Activated CD4-positive, CD25-positive, alpha-beta regulatory T cell treated with anti-CD3 and anti-CD28 coated beads, Interleukin-2, amount 50 U/mL, for 24 hours (primary cell): ENCODE measurements around the gene SPPL3.

Source experiments
- ATAC-seq, 2 donors: fragments of 150-1000 bp; cut with Tn5 transposase; one replicate each; pipeline ENCODE4 v1.10.0; 2021; ENCODE audit warnings: mild to moderate bottlenecking in 1 of 2, moderate library complexity in 1 of 2

SPPL3 gene

GRCh38 chr12:120872487-120872886, 31.7 kb downstream of the SPPL3 start:
- no peak for ATAC-seq

DNA sequence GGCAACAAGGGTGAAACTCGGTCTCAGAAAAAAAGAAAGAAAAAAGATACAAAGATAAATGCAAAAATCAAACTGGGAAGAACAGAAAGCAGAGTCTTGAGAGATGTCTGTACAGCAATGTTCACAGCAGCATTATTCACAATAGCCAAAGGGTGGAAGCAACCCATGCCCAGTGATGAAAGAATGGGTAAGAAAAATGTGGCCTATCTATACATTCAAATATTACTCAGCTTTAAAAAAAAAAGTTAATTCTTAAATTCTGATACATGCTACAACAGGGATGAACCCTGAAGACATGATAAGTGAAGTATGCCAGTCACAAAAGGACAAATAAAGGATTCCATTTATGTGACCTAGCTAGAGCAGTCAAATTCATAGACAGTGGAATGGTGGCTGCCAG, 33.7 kb downstream of the SPPL3 start:
- no peak for ATAC-seq

GRCh38 chr12:120869376-120869775, 34.8 kb downstream of the SPPL3 start:
- ATAC-seq, result no peak

- no peak for ATAC-seq
These were observed 38.0 kb downstream of the SPPL3 start for GRCh38 chr12:120866108-120866507.

GRCh38 chr12:120865098-120865497, 39.1 kb downstream of the SPPL3 start:
- peak; percentile 32 to 49 for ATAC-seq

GRCh38 chr12:120862664-120863063, 41.5 kb downstream of the SPPL3 start:
- ATAC-seq, result no peak

- no peak for ATAC-seq
These were observed 42.9 kb downstream of the SPPL3 start for GRCh38 chr12:120861074-120861795.

DNA sequence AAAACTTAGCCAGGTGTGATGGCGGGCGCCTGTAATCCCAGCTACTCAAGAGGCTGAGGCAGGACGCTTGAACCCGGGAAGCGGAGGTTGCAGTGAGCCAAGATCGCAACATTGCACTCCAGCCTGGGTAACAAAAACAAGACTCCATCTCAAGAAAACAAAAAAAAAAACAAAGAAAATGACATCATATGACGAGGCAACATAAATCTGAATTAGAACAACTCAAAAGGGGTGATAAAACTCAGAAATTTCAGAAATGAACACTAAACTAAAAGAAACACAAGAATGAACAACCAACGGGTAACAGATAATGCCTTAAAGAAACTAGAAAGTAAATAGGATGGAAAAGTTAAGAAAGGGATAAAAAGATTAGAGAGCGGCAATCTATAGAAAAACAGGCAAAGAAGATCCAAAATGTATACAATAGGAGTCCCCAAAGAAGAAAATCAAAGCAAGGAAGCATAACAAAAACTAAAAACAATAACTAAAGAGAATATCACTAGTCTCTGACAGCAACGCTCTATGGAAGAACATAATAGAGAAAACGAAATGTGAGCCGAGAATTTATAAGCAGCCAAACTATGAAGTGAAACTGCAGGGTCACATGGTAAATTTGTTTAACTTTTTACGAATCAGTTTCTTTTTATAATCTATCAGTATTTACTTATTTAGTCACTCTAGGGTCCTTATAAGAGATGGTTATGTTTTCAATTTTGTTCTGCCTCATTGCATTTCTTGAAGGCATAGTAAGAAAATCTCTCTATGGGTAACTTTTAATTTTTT, 45.7 kb downstream of the SPPL3 start:
- ATAC-seq, result no peak

GRCh38 chr12:120856980-120857379, 47.2 kb downstream of the SPPL3 start:
- no peak for ATAC-seq

DNA sequence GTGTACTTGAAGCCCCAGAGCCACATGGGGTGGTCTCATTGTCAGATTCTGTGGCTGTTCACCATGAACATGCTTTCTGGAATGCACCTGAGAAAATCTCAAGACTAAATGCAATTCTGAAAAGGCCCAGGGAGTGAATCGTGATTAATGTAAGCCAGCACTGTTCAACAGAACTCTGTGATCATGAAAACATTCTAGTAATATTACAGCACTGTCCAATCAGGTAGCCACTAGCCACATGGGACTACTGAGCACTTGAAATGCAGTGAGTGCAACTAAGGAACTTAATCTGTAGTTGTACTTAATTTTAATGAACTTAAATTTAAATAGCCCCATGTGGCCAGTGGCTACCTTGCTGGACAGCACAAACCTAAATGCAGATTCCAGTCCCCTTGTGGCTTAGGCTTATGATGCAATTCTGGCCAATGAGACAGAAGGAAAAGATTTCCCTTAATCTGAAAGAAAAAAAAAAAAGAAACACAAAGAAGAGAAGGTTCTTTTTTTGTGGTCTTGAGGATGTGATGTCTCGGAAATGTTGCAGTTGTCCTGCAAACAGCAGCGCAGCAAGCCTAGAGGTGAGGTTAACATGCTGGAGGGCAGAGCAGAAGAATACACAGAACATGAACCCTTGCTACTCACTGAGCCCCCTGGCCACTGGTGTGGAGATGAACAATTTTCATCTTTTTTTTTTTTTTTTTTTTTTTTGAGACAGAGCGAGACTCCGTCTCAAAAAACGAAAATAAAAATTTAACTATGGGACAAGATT, 48.2 kb downstream of the SPPL3 start:
- no peak for ATAC-seq

GRCh38 chr12:120854804-120855203, 49.4 kb downstream of the SPPL3 start:
- no peak for ATAC-seq

- no peak for ATAC-seq
These were observed 51.0 kb downstream of the SPPL3 start for GRCh38 chr12:120853188-120853587.

DNA sequence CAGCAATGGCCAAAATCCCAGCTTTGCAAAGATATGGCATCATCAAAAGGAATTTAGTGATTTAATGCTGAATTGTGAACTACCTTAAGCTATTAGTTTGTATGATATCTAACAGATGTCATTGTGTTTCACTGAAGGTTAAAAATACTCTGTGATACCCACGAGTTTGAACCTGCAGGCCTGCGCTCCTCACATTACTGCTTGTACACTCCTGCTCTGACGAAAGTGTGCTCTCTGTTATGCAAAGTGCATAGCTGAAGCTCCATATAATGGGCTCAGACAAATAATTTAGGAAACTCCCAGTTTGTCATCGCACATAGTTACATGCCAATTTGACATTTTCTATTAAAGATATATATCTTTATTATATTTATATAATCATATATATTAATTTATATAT, 52.2 kb downstream of the SPPL3 start:
- ATAC-seq, result no peak

DNA sequence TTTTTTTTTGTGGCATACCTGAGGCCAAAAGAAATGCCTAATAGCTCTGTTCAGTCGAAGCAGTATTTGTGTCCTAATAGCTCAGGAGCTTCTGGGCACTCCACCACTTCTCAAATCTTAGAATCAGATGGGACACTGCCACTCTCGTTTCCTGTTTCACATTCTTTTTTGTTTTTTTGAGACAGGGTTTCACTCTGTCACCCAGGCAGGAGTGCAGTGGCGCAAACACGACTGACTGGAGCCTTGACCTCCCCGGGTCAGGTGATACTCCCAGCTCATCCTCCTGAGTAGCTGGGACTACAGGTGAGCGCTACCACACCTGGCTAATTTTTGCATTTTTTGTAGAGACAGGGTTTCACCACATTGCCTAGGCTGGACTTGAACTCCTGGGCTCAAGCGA, 52.7 kb downstream of the SPPL3 start:
- ATAC-seq, result no peak

DNA sequence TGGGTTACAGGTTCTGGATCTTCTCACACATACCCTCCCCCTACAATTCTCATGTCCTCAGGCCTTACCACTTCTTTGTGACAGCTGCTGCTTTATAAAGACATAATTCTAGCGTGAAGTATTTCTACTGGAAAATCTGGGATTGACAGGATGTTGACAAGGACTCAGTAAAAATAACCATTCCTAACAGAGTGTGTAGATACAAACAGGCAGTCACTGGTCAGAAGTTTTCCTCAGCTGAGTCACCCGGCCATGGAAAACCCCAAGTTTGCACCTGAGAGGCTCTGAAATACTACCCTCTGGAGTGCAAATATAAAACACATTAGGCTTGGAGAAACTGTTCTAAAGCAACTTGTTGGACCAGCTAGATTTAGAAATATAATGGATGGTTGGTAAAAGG, 54.4 kb downstream of the SPPL3 start:
- no peak for ATAC-seq

GRCh38 chr12:120847814-120848213, 56.3 kb downstream of the SPPL3 start:
- no peak for ATAC-seq

DNA sequence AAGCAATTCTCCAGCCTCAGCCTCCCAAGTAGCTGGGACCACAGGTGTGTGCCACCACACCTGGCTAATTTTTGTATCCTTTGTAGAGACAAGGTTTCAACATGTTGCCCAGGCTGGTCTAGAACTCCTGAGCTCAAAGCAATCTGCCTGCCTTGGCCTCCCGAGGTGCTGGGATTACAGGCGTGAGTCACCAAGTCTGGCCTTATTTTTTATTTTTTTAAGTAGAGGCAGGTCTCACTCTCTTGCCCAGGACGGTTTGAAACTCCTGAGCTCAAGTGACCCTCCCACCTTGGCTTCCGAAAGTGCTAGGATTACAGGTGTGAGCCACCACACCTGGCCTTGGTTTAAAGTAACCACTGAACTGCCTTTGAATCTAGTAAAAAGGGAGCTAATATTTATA, 56.8 kb downstream of the SPPL3 start:
- ATAC-seq, result no peak

GRCh38 chr12:120846721-120847120, 57.4 kb downstream of the SPPL3 start:
- no peak for ATAC-seq

- ATAC-seq, result no peak
These were observed 58.5 kb downstream of the SPPL3 start for GRCh38 chr12:120845696-120846095.

DNA sequence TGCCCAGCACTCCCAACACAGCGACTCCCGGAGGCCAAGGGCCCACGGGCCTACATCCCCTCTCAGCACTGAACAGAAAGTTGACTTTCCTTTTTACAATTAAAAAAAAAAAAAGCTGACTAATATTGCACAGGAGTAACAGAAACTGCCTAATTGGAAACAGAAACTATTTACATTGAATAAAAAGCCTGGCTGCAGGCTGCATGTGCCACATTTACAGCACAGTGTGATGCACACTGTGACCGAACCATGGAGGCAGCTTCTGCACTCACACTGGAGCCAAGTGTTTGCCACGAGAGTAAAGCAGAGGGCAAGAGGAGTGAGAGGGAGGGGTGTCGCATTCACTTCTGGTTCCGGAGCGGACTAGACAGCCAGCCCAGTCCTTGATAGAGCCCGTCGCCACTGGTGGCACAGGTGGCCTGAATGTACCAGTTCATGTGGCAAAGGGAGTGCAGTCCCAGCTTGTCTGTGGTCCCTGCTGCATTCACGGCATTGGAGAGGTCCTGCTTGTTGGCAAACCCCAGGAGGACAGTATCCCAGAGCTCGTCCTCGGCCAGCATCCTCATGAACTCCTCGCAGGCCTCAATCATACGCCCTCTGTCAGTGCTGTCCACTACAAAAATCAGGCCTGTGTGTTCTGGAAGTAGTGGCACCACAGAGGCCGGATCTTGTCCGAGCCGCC, 59.2 kb downstream of the SPPL3 start:
- ATAC-seq, result peak; percentile 33 to 64

GRCh38 chr12:120844297-120844696, 59.9 kb downstream of the SPPL3 start:
- no peak for ATAC-seq

DNA sequence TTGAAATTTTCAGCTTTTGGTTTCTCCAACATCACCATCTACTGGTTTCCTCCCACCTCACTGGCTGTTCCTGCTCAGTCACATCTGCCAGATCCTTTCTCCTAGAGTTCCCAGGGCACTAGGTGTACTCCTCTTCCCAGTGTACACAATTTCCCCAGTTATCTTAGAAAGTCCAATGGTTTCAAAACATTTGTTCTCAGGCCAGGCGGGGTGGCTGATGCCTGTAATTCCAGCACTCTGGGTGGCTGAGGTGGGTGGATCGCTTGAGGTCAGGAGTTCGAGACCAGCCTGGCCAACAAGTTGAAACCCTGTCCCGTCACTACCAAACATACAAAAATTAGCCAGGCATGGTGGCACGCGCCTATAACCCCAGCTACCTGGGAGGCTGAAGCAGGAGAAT, 60.7 kb downstream of the SPPL3 start:
- ATAC-seq, result no peak

DNA sequence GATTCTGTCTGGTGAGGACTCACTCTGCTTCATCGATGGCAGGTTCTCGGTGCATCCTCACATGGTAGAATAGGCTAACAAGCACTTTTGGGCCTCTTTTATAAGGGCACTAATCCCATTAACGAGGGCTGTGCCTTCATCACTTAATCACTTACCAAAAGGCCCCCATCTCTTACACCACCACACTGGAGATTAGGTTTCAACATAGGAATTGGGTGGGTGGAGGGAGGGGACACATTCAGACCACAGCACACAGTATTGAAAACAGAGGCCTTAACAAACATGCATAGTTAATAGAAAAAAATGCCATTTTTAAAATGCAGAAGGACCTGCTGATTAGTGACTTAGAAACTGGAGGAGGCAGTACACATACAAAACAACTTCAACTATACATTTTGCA, 61.6 kb downstream of the SPPL3 start:
- ATAC-seq, result no peak
